Measurements from ENCODE around the gene ZNF691.

The ZNF691 gene

GRCh38 chr1:42817976-42818375 lies 28.4 kb upstream of the ZNF691 start:
- Mint-ChIP-seq H3K27ac (ENCODE audit: low read depth) (no peak overlapping the region), H3K9me3 (no peaks in the 10 kb centered on the region), H3K4me3 (peak overlapping the region; percentile 82), H3K36me3 (ENCODE audit: insufficient read depth) (peaks cover 6% of the 10 kb centered on the region), H3K4me1 (peaks cover 22% of the 10 kb centered on the region), H3K27me3 (no peaks in the 10 kb centered on the region)
- DNase-seq (ENCODE audit: low spot score in 2 of 2) (no peak), ATAC-seq (replicated peaks; ENCODE audit: extremely low read depth, poor library complexity, severe bottlenecking) (no peak)

- no peak overlapping the region for H3K27ac Mint-ChIP-seq (ENCODE audit: low read depth)
- H3K27me3 Mint-ChIP-seq: no peaks in the 10 kb centered on the region
- DNase-seq (ENCODE audit: low spot score in 2 of 2): no peak
- no peak for ATAC-seq (replicated peaks; ENCODE audit: extremely low read depth, poor library complexity, severe bottlenecking)
- H3K4me1 Mint-ChIP-seq: peaks cover 19% of the 10 kb centered on the region
- peaks cover 8% of the 10 kb centered on the region for H3K36me3 Mint-ChIP-seq (ENCODE audit: insufficient read depth)
- H3K9me3 Mint-ChIP-seq: no peaks in the 10 kb centered on the region
- no peak overlapping the region for H3K4me3 Mint-ChIP-seq
Observed at GRCh38 chr1:42820813-42821212, 25.6 kb upstream of the ZNF691 start.

- Mint-ChIP-seq H3K36me3 (ENCODE audit: insufficient read depth) (peaks cover 5% of the 10 kb centered on the region), H3K4me1 (peaks cover 10% of the 10 kb centered on the region), H3K27me3 (no peaks in the 10 kb centered on the region), H3K4me3 (no peak overlapping the region), H3K9me3 (no peaks in the 10 kb centered on the region), H3K27ac (ENCODE audit: low read depth) (no peak overlapping the region)
- ATAC-seq (replicated peaks; ENCODE audit: extremely low read depth, poor library complexity, severe bottlenecking) (no peak), DNase-seq (ENCODE audit: low spot score in 2 of 2) (no peak)
Observed at GRCh38 chr1:42821690-42822089, 24.7 kb upstream of the ZNF691 start.

DNA sequence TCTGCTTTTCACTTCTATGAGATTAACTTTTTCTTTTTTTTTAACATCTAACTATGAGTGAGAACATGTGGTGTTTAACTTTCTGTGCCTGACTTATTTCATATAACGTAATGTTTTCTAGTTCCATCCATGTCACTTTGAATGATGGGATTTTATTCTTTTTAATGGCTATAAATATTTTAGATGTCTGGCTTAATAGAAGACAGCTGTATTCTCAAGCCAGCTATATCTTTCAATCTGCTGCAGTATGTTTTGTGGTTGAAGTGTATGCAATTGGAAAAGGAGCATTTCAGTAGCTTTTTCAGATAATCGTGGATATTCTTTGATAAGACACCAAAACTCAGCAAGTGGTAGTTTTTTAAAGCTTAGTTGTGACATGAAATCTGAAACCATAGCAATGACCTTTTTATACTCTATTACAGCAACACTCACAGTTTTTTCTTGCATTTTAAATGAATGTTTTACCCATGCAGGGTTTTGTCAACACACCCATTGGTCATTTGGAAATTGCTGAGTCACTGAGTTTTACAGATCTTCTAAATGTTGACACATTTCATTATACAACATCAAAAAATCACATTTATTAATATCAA lies 23.5 kb upstream of the ZNF691 start:
- H3K27me3 Mint-ChIP-seq: no peaks in the 10 kb centered on the region
- H3K9me3 Mint-ChIP-seq: no peaks in the 10 kb centered on the region
- H3K4me1 Mint-ChIP-seq: peaks cover 4% of the 10 kb centered on the region
- H3K36me3 Mint-ChIP-seq (ENCODE audit: insufficient read depth): peaks cover 4% of the 10 kb centered on the region
- no peak overlapping the region for H3K4me3 Mint-ChIP-seq
- no peak for DNase-seq (ENCODE audit: low spot score in 2 of 2)
- no peak for ATAC-seq (replicated peaks; ENCODE audit: extremely low read depth, poor library complexity, severe bottlenecking)
- no peak overlapping the region for H3K27ac Mint-ChIP-seq (ENCODE audit: low read depth)

- H3K27ac Mint-ChIP-seq (ENCODE audit: low read depth): no peak overlapping the region
- H3K36me3 Mint-ChIP-seq (ENCODE audit: insufficient read depth): peaks cover 6% of the 10 kb centered on the region
- ATAC-seq (replicated peaks; ENCODE audit: extremely low read depth, poor library complexity, severe bottlenecking): no peak
- peaks cover 4% of the 10 kb centered on the region for H3K4me1 Mint-ChIP-seq
- no peak for DNase-seq (ENCODE audit: low spot score in 2 of 2)
- H3K27me3 Mint-ChIP-seq: no peaks in the 10 kb centered on the region
- H3K9me3 Mint-ChIP-seq: no peaks in the 10 kb centered on the region
- H3K4me3 Mint-ChIP-seq: no peak overlapping the region
Observed at GRCh38 chr1:42824481-42825035, 21.9 kb upstream of the ZNF691 start.

DNA sequence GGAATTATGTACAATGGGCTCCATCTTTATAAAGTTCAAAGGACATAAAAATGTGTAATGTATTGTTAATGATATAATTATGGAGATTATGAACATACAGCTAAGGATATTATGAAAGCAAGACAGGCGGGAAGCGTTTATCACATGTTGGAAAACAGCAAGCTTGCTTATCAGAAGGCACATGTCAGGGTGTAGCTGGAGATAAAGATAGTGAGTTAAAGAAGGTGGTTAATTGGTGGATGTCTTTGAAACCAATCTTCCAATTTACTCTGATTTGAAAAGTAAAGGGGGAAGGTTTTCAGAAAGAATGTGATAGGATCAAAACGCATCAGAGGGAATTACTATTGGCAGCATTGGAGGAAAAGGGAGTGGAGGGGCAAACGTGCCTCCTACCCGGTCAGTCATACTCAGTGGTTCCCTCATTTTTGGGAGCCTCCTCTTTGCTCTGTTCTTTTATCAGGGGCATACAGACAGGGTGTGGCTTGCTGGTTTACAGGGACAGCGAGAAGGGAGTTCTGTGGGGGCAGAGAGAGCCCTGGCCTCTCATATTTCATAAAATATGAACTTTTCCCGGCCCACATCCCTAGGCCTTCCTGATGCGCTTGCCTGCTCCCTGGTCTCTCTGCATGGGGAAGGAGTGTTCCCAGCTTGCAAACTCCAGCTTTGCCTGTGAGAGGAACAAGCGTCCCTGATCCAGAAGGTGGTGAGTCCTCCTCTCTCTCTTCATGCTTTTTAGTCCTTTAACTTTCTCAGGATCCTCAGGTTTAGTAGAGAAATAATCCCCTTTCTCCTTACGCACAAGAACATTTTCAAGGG lies 21.2 kb upstream of the ZNF691 start:
- Mint-ChIP-seq H3K36me3 (ENCODE audit: insufficient read depth) (peaks cover 6% of the 10 kb centered on the region), H3K4me3 (no peak overlapping the region), H3K9me3 (no peaks in the 10 kb centered on the region), H3K27ac (ENCODE audit: low read depth) (no peak overlapping the region), H3K4me1 (no peaks in the 10 kb centered on the region), H3K27me3 (no peaks in the 10 kb centered on the region)
- ATAC-seq (replicated peaks; ENCODE audit: extremely low read depth, poor library complexity, severe bottlenecking) (no peak), DNase-seq (ENCODE audit: low spot score in 2 of 2) (no peak)

GRCh38 chr1:42830631-42831030 lies 15.8 kb upstream of the ZNF691 start:
- no peaks in the 10 kb centered on the region for H3K4me1 Mint-ChIP-seq
- no peak overlapping the region for H3K4me3 Mint-ChIP-seq
- H3K27ac Mint-ChIP-seq (ENCODE audit: low read depth): no peak overlapping the region
- no peak for DNase-seq (ENCODE audit: low spot score in 2 of 2)
- no peak for ATAC-seq (replicated peaks; ENCODE audit: extremely low read depth, poor library complexity, severe bottlenecking)
- peaks cover 3% of the 10 kb centered on the region for H3K36me3 Mint-ChIP-seq (ENCODE audit: insufficient read depth)
- no peaks in the 10 kb centered on the region for H3K27me3 Mint-ChIP-seq
- no peaks in the 10 kb centered on the region for H3K9me3 Mint-ChIP-seq

- DNase-seq (ENCODE audit: low spot score in 2 of 2) (no peak), ATAC-seq (replicated peaks; ENCODE audit: extremely low read depth, poor library complexity, severe bottlenecking) (no peak)
- no peaks in the 10 kb centered on the region for H3K9me3 Mint-ChIP-seq
- H3K4me3 Mint-ChIP-seq: no peak overlapping the region
- H3K4me1 Mint-ChIP-seq: no peaks in the 10 kb centered on the region
- no peak overlapping the region for H3K27ac Mint-ChIP-seq (ENCODE audit: low read depth)
- H3K27me3 Mint-ChIP-seq: no peaks in the 10 kb centered on the region
- H3K36me3 Mint-ChIP-seq (ENCODE audit: insufficient read depth): peaks cover 3% of the 10 kb centered on the region
Observed at GRCh38 chr1:42831273-42831672, 15.1 kb upstream of the ZNF691 start.

- DNase-seq (ENCODE audit: low spot score in 2 of 2) (no peak), ATAC-seq (replicated peaks; ENCODE audit: extremely low read depth, poor library complexity, severe bottlenecking) (no peak)
- Mint-ChIP-seq H3K4me1 (no peaks in the 10 kb centered on the region), H3K36me3 (ENCODE audit: insufficient read depth) (peaks cover 3% of the 10 kb centered on the region), H3K9me3 (no peaks in the 10 kb centered on the region), H3K4me3 (no peak overlapping the region), H3K27ac (ENCODE audit: low read depth) (no peak overlapping the region), H3K27me3 (no peaks in the 10 kb centered on the region)
Observed at GRCh38 chr1:42832641-42833240, 13.7 kb upstream of the ZNF691 start.

DNA sequence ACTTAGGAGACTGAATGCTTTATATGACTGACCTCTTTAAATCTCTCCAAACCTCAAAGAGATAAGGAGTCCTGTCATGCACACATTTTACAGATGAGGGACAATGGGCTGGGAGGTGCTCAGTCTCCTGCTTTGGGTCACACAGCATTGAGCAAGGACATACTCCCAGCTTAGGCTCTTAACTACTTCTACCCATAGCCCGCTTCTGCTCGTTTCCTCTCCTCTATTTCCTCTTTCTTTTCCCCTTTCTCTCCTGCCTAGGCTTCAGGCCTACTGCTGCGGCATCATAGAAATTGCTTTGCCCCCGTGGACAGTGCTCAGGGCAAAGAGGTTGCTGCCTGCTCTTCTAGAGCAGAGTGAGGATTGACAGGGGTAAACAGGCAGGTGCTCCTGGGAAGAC lies 12.4 kb upstream of the ZNF691 start:
- H3K4me3 Mint-ChIP-seq: no peak overlapping the region
- ATAC-seq (replicated peaks; ENCODE audit: extremely low read depth, poor library complexity, severe bottlenecking) (no peak), DNase-seq (ENCODE audit: low spot score in 2 of 2) (no peak)
- H3K27ac Mint-ChIP-seq (ENCODE audit: low read depth): no peak overlapping the region
- no peaks in the 10 kb centered on the region for H3K27me3 Mint-ChIP-seq
- H3K36me3 Mint-ChIP-seq (ENCODE audit: insufficient read depth): peaks cover 1% of the 10 kb centered on the region
- no peaks in the 10 kb centered on the region for H3K4me1 Mint-ChIP-seq
- no peaks in the 10 kb centered on the region for H3K9me3 Mint-ChIP-seq

DNA sequence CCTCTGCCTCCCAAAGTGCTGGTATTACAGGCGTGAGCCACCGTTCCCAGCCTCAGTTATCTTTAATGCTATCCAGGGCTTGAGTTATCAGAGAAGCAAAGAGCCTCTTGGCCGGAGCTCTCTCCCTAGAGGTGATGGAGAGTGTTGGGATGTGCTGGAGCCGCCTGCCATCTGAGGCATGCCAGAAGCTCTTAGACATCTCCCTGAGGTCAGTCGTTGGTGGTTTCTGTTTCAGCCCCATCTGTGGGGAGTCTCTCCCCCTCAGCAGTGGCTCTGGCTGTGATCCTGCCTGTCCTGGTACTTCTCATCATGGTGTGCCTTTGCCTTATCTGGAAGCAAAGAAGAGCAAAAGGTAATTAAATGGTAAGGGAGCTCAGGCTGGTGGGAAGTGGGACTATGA lies 11.6 kb upstream of the ZNF691 start:
- H3K9me3 Mint-ChIP-seq: no peaks in the 10 kb centered on the region
- no peak for ATAC-seq (replicated peaks; ENCODE audit: extremely low read depth, poor library complexity, severe bottlenecking)
- H3K36me3 Mint-ChIP-seq (ENCODE audit: insufficient read depth): peaks cover 1% of the 10 kb centered on the region
- no peaks in the 10 kb centered on the region for H3K4me1 Mint-ChIP-seq
- H3K4me3 Mint-ChIP-seq: no peak overlapping the region
- no peak for DNase-seq (ENCODE audit: low spot score in 2 of 2)
- H3K27me3 Mint-ChIP-seq: no peaks in the 10 kb centered on the region
- no peak overlapping the region for H3K27ac Mint-ChIP-seq (ENCODE audit: low read depth)

- Mint-ChIP-seq H3K9me3 (no peaks in the 10 kb centered on the region), H3K4me1 (no peaks in the 10 kb centered on the region), H3K27me3 (no peaks in the 10 kb centered on the region), H3K36me3 (ENCODE audit: insufficient read depth) (peaks cover 1% of the 10 kb centered on the region), H3K27ac (ENCODE audit: low read depth) (no peak overlapping the region), H3K4me3 (no peak overlapping the region)
- DNase-seq (ENCODE audit: low spot score in 2 of 2): no peak
- no peak for ATAC-seq (replicated peaks; ENCODE audit: extremely low read depth, poor library complexity, severe bottlenecking)
Observed at GRCh38 chr1:42835422-42835821, 11.0 kb upstream of the ZNF691 start.

- Mint-ChIP-seq H3K27me3 (no peaks in the 10 kb centered on the region), H3K4me1 (no peaks in the 10 kb centered on the region), H3K27ac (ENCODE audit: low read depth) (no peak overlapping the region)
Observed at GRCh38 chr1:42837709-42838108, 8.7 kb upstream of the ZNF691 start.

More at GRCh38 chr1:42837709-42838108, 8.7 kb upstream of the ZNF691 start:
- DNase-seq (ENCODE audit: low spot score in 2 of 2) (no peak), ATAC-seq (replicated peaks; ENCODE audit: extremely low read depth, poor library complexity, severe bottlenecking) (no peak)
- H3K36me3 Mint-ChIP-seq (ENCODE audit: insufficient read depth): no peaks in the 10 kb centered on the region
- H3K9me3 Mint-ChIP-seq: no peaks in the 10 kb centered on the region
- H3K4me3 Mint-ChIP-seq: no peak overlapping the region

All from central memory CD8-positive, alpha-beta T cell (primary cell).